Measurements from ENCODE around the gene TTC23L. TPM values are rescaled to one million over a fixed set of nuclear protein-coding genes. Genes with fewer than 3 reads are reported as not detected.

TTC23L gene
- polyA plus RNA-seq, 3 donors, result 2.6 to 4.8 (median 4.6) TPM

DNA sequence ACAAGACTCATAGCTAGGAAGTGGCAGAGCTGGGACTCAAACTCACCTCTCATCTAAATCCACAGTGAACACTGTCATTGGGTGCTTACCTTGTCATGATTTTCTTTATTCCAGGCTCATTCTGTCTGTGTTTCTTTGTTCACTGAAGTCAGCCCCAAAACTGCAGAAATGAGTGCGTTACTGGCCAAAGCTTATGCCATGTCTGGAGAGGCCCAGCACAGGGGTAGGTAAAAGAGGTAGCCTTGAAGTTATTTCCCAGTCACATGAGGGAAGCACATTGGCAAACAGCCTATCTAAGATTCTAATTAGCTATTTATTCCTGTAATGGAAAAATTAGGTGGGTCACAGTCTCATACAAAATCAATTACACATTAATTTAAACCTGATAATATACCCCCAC is 29.8 kb downstream of the TTC23L start:
- DNase-seq, result no peak

DNA sequence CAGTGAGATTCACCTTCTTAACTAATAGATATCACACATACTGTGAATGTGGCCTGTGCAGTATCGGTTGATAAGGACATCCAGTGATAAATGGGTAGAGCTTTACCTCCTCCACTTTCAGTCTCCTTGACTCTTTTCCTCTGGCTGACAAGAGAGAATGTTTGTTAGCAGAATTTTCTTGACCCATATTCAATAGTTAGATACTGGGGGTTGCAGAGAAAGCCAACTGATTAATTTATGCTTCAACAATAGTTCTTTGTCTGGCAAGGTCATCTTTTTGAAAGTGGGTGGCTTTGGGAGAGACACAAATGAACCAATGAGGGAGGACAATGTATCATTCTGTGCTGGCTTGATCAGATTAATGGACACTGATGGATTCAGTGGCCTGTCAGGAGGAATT is 30.3 kb downstream of the TTC23L start:
- DNase-seq, result no peak

DNA sequence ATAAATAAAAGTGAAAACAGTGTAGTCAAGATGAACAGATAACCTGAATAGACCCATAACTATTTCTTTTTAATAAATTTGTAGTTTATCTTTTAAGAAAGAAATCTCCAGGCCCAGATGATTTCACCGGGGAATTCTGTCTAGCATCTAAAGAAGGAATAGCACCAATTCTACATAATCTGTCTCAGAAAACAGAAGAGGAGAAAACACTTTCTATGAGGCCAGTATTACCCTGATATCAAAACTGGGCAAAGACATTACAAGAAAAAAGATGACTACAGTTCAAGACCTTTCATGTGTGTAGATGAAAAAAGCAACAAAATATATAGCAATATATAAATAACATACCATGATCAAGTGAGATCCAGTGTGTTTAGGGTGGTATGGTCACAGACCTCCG is 31.4 kb downstream of the TTC23L start:
- no peak for DNase-seq

DNA sequence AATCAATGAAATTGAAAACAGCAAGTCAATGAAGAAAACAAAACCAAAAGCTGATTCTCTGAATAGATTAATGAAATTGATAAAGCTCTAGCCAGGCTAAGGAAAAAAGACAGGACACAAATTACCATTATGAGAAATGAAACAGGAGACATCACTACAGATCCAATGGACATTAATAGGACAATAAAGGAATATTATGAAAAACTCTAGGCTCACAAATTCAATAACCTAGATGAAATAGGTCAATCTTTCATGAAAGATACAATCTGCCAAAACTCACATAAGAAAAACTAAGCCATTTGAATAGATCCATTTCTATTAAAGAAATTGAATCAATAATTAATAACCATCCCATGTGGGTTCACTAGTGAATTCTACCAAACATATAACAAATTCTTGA is 37.3 kb downstream of the TTC23L start:
- no peak for DNase-seq

DNA sequence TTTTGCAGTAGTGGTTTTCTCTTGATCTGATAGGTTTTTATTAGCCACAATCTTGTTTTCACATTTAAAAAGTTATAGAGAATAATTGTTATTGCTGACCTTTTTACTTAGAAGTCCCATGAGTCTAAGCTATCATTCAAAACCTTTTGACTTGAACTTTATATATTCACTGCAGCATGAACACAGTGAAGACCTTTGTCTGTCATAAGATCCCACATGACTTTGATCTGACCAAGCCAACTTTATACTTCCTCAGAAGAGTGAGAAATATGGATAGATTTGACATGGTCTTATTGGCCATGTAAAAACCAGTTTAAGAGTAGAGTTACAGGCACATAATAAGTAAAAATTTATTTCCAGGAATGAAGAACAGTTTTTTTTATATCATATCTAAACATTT is 42.3 kb downstream of the TTC23L start:
- DNase-seq, result no peak

DNA sequence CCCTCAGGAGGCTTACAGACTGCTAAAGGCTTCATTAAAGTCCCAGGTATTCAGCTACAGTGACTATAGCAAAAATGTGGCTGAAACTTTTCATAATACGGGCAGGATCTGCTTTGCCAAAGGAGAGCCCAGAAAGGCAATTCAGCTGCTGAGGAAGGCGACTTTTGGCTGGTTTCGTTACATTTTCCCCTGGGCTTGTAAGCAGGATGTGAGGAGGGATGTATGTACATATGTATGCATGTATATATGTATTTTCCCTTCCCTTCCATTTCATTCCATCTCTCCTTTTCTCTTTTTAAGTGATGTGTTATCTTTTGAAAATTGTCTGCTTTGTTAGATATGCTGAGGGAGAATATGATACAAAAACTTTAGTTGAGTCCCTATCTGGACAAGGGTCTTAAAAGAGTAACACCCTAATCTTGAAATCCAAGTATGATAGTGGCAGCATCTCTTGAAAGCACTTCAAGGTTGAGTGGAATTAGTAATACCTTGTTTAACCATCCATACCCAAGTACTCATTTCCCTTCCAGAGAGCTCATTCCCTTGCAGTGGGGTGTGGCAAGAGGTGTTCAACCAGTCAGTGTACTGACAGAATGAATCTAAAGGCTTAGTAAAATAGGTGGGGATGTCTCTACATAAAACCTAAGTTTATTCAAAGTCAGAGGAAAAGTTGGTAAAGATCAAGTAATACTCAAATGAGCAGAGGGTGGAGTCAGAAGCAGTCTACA is 47.6 kb downstream of the TTC23L start:
- DNase-seq, result no peak

DNA sequence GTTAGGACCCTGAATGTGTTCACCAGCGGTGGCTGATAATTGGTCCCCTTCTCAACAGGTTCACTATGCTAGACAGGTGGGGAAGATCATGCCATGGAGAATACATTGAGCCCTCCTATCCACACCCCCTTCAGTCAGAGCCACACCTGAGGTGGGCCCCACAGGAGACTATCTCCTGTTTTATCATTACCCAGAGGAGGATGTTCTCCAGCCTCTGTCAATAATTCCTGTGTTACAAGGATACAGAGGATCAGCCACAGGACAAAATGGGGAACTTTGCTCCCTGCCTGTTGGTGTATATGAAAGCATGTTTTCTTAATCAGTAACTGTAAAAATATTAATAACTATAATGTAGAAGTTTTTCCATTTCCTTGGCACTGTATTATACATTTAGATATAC is 50.4 kb downstream of the TTC23L start:
- no peak for DNase-seq

DNA sequence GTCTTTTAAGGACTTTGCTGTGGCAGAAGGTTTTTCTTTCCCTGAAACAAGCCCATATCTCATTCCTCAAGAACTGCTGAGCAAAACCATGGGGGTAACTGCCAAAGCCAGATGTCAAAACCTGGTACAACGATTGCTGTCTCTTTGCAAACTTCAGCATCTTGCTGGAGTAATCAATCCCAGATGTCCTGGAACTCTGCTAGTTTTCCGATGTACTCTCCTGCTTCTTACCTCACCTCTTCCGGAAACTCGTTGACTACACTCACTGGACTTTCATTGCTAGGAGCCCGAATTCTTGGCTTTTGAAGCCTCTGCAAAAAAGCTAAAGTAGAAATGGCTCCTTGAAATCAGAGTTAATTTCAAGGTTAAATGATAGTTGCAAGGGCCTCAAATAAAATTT is 53.0 kb downstream of the TTC23L start:
- DNase-seq, result no peak

DNA sequence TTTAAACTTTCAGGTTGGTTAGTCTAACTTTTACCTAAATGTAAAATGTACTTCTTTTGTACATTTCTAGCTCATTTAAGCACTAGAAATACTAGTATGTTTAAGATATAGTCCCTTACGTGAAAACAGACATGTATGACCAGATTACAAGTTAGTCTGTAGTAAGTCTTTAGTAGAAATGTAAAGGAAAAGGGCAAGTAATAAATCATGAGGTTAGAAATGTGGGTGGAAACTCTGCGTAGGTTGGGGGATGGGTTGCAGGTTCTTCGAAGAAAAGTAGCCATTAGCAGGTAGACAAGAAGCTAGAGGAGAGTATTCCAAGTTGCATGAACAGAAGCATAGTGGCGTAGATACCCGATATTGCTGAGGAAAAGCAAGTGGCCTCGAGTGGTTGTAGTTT is 53.5 kb downstream of the TTC23L start:
- no peak for DNase-seq

DNA sequence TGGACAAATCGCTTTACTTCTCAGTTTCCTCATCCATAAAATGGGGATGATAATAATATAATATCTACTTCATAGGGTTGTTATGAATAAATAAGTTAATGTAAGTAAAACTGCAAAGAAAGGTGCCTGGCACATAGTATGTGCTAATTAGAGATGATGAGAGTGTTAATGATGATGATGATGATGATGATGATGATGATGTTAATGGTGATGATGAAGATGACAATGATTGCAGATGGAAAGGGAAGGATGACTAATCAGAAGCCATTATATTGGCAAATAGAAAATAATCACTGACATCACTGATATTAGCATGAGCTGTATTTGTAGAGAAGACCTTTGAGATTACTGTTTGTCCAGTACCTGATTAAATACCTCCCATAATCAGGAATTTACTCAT is 55.8 kb downstream of the TTC23L start:
- no peak for DNase-seq

DNA sequence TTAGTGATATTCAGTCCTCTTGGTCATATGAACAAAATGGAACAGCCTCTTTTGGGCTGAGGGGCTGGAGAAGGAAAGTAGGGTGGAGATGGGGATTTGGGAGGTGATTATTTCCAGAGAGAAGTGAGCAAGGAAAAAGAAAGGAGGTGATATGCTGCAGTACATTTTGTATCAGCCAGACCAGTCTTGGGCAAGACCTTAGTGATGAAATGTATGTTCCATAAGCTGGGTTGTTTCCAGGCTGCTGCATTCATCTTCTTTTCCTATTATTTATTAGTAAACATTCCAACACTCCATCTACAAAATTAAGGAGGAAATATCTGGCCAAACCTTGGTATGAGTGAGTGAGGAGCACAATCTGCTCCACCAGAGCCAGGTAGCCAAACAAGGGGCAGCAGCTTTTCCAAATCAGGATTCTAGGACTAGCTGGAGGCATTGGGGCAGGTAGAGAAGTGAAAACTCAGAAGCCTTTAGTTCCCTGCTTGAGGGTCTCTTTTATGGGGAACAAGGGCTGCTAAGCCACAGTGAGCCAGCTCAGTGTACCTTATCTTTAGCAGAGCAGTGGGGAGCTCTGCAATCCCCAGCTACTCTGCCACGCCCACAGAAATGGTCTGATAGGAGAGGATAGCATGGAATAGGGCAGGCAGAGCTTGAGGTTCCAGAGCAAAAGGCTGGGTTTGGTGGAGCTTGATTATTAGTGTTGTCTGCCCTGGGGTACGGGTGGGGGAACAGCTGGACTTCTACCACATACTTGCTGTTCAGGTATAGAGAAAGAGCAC is 56.9 kb downstream of the TTC23L start:
- DNase-seq, result no peak

DNA sequence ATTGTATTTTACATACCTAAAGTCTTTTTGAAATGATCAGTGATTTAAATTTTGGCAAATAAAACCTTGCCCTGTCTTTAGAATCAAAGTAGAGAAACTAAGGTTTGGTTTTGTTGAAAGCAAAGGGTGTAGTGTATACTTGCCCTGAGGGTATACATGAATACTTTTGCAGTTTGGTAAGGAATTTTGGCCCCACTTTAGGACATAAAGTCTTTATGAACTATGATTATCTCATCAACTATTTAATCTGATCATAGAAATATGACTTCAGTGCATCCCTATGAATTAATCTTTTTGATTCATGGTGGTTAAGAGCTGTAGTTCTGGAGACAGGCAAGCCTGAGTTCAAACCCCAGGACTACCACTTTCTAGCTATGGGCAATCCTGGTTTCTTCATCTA is 58.7 kb downstream of the TTC23L start:
- DNase-seq, result no peak

DNA sequence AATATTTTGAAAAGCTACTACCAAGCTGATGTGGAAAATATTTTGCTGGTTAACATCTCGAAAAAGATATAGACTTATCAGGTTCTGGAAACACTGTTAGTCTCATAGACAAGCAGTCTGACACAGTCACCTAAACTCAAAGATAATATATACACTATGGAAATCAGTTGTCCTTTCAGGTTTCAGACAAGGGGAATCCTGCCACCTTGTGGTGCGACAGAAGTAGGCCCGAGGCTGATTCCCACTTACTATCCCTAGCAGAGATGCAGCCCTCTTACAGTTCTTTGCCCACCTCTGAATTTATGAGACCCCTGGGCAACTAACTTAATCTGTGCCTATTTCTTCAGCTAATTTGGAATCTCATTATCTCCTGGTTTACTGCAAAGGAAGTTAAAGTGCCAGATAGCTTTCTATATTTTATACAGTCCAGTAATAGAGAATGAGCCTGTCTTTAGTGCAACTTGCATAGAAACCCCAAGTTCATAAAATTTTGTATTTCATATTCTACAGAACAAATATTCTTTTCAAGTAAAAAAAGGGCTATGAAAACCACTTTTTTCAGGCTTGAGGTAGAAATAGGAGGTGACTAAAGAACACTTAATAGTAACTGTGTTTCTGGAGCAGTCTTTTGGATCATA is 59.4 kb downstream of the TTC23L start:
- peak; percentile 67 for DNase-seq

DNA sequence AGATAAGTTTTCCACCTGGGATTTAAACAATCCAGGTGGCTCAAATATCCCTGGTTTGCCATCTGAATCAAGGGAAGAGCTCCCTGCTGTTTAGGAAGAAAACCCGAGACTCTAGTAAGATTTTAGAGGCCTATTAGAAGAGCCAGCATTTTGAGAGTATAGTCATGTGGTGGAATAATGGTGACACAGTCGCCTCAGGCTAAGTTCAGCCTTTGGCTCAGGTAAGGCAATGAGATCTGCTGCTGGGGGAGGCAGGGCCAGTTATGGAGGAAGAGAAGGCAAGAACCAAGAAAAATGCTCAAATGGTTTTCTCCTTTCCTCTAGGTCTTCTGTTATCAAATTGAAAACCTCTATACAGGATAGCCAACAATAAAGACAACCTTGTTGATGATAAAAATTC is 60.1 kb downstream of the TTC23L start:
- DNase-seq, result no peak

DNA sequence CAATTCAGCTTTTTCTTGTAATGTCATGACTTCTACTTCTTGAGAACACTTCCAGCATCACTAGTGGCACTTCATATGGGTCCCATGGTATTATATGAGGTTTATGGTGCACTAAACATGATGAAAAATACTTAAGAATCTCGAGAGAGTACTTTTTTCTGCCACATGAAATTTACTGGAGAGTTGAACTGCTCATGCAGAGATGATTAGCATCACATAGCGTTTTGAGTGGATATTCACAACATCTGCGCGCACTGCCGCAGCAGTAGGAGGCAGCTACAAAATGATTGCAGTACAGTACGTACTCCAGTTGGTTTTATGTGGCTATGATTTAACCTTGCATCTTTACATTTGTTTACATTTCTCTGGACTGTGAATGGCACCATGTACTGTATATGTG is 61.7 kb downstream of the TTC23L start:
- DNase-seq, result no peak

DNA sequence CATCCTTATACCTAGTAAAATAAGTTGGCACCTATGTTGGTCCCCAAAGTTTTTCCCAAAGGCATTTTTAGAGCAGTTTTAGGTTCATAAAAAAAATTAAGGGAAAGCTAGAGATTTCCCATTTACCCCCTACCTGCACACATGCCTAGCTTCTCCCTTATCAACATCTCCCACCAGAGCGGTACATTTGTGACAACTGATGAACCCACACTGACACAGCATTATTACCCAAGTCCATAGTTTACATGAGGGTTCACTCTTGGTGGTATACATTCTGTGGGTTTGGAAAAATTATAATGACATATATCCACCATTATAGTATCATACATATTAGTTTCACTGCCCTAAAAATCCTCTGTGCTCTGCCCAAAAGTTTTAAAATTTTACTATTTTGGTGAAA is 64.3 kb downstream of the TTC23L start:
- DNase-seq, result no peak

DNA sequence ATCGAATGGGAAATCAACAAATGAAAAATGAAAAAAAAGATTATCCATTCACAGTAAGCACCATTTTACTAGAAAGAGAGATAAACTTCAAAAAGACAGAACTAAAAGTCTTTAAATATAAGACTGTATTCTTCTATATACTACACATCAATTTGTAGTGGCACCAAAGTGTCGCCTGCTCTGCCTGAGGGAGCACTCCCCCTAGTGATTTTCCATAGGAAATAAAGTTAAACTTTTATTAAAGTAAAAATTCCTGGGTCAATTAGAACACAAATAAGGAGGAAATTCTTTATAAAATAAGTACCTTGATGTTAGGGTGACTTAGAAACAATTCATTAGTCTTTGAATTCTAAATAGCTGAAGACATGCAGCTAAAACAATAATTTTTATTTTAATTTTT is 66.6 kb downstream of the TTC23L start:
- DNase-seq, result no peak

DNA sequence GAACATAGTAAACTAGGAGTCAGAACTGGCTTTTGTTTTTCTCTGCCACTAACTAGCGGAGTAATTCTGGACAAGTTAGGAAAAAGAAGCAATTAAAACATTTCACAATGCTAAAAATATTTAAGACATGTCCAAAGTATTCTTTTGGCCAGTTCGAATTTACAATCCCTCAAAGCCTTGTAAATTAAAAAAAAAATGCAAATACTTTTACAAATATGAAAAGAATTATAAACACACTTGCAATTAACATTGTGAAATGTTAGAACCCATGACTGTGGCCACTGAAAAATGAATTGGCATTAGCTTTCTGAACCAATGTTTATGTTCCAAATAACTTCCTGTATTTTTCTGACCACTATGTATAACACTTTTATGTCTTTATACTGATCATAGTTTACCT is 74.1 kb downstream of the TTC23L start:
- DNase-seq, result no peak

DNA sequence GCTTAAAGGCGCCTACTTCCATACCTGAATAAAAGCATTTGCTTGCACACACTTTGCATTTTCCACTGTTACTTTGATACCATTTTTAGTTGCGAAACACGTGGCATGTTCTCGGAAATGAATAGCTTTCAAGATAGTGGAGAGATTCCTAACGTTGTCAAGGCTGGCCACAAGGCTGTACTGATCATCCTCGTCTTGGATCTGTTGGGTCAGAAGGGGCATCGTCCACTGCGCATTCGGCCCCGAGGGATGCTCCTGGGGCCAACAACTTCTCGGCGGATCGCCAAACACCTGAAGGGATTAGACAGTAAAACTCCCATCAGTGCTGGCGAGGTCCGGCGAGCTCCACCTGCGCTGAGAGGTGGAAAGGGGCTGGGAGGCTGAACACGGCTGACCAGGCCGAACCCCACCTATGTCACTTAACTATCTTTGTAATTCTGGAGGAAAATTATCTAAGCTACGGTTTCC is 75.7 kb downstream of the TTC23L start:
- DNase-seq, result no peak

DNA sequence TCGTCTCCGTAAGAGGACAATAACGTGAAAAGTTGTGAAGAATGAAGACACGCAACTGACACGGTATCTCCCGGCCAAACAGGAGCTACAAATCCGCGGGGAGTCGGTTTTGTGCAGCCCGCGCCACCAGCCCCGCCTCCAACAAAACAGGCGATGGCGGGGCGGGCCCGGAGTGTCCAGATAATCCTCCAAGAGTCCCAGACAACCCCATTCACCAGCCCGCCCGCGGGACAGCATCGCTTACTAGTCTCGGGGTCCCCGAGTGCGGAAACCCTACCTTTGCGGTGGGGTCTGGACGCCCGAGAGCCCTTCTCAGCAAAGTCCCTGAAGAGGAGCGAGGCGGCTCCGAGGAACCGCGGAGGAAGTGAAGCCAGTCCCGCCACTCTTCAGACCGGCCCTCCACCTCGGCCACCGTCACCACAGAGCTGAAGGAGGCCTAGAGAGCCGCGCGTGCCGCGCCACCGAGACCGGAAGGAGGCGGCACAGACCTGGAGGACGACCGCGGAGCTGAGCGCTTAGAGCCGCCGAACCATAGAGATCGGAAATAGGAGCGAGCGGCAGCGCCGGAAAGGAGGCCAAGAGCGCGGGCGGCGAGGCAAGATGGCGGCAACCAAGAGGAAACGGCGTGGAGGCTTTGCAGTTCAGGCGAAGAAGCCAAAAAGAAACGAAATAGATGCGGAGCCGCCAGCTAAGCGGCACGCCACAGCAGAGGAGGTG is 76.3 kb downstream of the TTC23L start, which contains the start of the genes BRIX1 and RAD1:
Gene BRIX1, plus strand, starts transcription at position 573 of the 717 bp plus-strand sequence. Its CDS starts 28 bp downstream, at position 601.
Gene RAD1, minus strand, starts transcription at position 366 of the 717 bp plus-strand sequence. CDS start 612 bp downstream, outside the sequence.
- DNase-seq, result peak; percentile 97

DNA sequence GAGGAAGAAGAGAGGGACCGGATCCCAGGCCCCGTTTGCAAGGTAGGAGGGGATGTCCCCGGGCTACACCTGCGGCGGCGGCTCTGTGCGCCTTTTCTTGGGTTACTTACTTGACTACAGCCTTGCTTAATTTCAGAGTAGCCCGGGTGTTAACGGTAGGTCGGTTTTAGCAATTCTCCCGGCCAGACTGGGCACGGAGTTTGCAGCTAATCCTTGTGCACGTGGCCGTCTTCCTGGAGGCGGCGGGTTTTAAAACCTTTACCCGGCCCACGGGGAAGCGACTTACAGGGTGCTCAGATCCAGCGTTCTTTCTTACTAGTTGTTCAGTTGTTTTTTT is 76.9 kb downstream of the TTC23L start:
- DNase-seq, result no peak

DNA sequence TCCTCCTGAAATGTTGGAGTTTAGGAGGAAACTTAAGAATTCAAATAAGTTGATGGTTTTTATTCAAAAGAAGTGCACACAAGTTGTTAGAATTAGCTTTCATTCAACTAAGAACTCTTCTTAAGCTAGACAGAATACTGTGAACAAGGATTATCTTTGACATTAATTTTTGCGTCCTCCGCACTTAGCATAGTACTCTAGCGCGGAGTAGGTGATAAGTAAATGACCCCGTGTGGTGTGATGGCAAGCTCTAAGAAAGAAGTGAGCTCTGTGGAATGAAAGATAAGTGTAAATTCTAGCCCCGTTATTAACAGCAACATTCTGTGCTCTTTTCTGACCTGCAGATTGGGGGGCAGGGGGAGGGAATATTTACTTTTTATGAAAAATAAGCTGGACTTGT is 77.6 kb downstream of the TTC23L start:
- no peak for DNase-seq

All from renal pelvis (tissue), 4 donors.